COLO668 (cell line): Measurements from ENCODE around the gene KRTAP12-2.
"Not testable (repeated sequence)": the region's sequence is repeated elsewhere in the genome, so short reads cannot be mapped to it uniquely, and the experiment has no call there.

Experiments used
- DNase-seq: peaks from one replicate; lab custom pipeline; 2025; ENCODE audit not compliant: unreplicated experiment; lab: John Stamatoyannopoulos, UW

The KRTAP12-2 gene

DNA sequence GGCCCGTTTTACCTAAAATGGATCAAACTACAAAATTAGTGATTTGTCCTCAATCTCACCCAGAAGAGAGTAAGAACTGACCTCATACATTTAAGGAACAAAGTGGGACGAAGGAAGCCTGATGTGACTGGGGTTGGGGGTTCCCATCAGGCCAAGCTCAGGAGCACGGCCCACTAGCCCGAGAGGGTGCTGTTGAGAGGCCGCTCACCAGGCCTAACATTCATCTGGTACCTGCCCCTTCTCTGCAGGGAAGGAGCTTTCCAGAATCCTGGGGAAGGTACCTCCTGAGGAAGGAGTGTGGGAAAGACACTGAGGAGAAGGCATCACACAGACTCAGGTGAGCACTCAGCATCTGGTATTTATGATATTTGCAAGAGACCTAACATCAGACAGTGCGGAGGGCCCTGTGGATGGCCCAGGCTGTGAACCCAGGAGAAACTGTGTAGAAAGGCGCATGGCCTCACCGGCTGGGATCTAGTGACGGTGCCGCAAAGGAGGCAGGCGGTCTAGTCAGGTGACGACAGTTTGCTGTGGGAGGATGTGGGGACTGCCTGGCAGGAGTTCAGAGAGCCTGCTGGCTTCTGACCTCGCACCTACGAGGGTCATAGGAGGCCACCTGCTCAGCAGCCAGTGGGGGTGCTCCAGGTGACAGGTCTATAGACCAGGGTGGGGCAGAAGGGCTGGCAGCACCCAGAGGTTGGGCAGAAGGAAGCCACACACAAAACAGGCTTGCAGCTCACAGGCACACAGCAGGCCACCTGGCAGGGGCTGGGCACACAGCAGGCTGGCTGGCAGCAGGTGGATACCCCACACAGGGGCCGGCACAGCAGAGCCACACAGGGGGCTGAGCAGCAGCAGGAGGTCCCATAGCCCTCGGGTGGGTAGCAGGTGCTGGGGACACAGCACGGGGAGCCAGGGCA is 12.8 kb downstream of the KRTAP12-2 start:
- DNase-seq = peak; percentile 33

DNA sequence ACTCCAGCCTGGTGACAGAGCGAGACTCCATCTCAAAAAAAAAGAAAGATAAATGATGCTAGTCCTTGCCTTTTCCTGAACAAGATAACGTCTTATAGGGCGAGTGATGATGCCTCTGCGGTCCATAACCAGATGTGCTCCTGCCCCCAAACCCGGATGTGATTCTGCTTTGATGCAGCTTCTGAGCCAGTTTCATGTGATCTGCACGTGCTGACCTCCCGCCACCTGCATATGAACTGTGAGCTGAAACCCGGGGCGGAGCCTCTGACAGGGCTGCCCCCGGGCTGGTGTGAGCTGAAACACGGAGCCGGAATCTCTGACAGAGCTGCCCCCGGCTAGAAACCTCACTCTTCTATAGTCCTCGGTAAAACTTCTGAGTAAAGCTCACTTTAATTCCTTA is 13.6 kb downstream of the KRTAP12-2 start:
- DNase-seq = no peak

- DNase-seq = no peak
Observed at GRCh38 chr21:44650973-44651675, 15.6 kb downstream of the KRTAP12-2 start.

GRCh38 chr21:44650265-44650972 is 16.3 kb downstream of the KRTAP12-2 start:
- no peak for DNase-seq

DNA sequence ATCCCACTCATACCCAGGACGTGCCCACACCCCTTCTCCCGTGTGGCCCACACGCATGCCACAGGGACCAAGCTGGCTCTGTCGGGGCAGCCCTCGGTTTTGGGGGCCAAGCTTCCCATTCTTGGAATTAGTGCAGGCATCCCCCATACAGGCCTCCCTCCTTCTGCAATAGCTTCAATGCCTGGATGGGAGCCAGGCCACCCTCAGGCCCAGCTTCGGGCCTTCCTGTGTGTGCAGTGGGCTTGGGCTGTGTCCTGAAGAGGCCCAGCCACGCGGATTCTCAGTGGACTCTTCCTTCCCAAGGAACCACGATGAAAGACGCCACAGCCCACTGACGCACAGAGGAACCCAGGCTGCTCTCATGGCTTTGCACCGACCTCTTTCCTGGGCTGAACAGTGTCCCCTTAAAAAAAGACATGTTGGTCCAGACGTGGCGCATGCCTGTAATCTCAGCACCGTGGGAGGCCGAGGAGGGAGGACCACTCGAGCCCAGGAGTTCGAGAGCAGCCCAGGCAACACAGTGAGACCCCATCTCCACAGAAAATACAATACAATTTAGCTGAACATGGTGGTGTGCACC is 17.1 kb downstream of the KRTAP12-2 start:
- no peak for DNase-seq

DNA sequence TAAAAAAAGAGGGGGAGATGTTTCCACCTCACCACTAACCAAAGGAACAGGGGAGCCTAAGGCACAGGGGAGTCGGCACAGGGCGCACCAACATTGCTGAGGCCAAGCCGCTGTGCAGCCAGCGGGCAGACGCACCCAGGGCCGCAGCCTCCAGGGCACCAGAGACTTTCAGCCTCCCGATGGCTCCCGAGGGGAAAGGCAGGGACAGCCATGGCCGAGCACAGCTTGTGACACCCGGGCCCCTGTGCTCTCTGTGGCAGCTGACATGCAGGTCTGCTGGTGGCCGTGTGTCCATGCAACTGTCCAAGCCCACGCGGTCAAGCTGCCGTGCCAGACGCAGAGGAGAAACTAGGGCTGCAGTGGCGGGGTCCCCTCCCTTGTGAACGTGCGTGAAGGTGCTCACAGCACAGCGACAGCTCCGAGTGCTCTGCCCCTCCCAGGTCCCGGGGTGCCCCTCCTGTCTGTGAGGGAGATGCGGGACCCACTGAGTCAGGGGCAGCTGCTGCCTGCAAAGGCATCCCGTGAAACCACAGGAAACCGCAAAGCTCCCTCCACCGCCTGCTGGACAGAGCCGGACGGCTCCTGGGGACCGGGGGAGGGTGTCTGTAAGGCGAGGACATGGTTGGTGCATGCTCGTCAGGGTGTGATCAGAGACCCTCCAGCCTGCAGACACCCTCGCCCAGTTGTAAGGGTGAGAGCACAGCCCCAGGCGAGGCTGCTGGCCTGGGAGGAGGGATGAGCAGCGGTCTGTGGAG is 18.0 kb downstream of the KRTAP12-2 start:
- DNase-seq = no peak

DNA sequence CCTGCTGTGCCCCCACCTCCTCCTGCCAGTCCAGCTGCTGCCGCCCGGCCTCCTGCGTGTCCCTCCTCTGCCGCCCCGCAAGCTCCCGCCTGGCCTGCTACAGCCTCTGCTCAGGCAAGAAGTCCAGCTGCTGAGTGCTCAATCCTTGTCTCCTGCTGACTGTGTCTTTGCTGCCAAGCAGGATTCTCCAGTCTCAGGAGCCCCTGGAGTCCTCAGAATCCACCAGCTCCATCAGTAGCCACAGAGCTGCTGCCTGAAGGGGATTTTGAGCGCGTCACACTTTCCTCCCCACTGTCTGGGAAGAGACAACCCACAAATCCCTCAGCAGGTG is 19.5 kb downstream of the KRTAP12-2 start:
- no peak for DNase-seq

GRCh38 chr21:44646366-44647221 is 20.1 kb downstream of the KRTAP12-2 start, which contains the start of gene KRTAP10-11:
Gene KRTAP10-11, plus strand, starts transcription at chr21:44646414. Its CDS starts 45 bp downstream, at chr21:44646459.
- peak; percentile 24 for DNase-seq

DNA sequence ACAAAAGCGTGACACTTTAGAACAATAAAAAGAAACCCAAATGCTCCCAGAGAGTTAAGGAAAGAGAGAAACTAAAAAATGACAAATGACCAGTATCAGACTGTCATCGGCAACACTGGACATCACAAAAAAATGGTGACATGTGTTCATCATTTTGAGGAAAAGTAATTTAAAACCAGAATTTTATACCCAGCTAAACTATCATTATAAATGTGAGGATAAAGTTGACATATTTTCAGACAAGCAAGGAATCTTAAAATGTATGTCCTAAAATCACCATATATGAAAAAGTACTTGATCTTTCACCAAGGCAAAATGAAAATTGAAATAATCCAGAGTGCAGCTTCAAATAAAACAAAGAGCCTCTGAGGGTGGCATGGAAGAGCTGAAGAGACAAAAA is 21.8 kb downstream of the KRTAP12-2 start:
- no peak for DNase-seq

DNA sequence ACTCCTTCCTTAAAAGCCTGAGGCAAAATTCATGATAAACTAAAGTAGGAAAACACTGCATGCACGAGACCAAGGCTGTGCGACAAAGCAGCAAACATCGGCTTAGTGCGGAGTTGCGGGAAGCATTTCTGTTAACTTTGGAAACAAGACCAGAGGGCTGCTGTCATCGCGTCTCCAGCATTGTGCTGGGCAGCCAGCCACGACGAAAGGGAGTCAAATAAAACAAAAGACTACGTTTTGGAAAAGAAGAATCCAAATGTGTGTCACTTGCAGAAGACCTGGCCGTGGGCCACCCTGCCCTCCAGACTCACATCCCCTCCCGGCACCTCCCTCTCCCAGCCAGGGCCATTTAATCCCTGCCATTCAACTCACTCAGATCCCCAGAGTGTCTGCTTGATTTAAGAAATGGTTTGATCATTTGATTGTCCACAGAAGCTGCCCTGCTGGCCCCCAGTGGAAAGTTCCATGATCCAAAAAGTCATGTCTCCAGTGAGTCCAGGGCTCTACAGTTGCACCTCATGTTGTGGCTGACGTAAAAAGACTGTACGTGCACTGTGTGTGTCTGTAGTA is 22.9 kb downstream of the KRTAP12-2 start:
- DNase-seq = no peak

GRCh38 chr21:44640761-44641160 is 26.0 kb downstream of the KRTAP12-2 start:
- DNase-seq = no peak

DNA sequence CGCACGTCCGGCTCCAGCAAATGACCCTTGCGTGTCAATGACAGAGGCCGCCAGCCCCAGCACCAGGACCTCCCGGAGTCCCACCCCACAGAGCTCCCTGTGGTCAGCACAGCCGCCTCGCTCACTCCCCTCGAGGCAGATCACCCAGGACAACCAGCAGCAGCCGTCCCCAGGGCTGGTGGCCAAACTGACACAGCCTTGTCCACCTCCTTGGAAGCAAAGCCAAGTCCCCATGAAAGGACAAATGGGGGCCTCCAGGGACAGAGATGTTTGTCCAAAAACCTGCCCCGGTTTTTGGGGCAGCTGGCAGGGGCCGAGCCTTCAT is 27.4 kb downstream of the KRTAP12-2 start:
- DNase-seq = no peak

DNA sequence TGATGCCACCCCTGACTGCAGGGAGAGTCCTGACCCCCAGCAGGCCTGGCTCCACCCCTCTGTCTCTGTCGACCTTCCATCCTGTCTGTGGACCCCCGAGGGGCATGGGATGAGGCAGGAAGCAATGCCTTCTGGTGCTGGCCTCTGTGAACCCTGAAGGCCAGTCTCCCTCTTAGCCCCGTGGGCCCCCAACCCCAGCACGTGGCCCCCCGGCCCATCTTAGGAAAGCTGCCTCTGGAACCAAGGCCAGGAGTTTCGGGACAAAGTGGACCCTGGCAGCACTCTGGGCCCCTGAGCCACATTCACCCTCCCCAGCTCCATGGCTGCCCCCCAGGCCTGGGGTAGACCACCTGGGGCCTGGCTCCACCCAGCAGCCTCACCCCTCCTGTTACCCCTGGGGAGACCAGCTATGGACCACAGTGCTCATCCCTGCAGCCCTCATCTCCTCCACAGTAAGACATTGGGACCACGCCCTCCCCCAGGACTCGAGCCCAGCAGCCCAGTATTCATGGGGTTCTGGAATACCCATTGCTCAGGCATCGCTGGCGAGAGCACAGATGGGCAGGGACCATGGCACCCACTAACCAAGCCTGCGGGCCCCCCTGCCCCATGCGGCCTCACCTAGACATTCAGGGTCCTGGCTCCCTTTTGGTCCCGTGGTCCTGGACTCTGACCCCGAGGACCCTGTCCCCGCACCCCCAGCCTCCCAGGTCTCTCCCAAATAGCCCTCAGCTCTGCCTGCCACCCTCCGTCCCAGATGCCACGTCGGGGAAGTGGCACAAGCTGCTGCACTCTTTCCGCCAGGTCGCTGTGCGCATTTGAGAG is 28.0 kb downstream of the KRTAP12-2 start:
- DNase-seq = not testable (repeated sequence)

DNA sequence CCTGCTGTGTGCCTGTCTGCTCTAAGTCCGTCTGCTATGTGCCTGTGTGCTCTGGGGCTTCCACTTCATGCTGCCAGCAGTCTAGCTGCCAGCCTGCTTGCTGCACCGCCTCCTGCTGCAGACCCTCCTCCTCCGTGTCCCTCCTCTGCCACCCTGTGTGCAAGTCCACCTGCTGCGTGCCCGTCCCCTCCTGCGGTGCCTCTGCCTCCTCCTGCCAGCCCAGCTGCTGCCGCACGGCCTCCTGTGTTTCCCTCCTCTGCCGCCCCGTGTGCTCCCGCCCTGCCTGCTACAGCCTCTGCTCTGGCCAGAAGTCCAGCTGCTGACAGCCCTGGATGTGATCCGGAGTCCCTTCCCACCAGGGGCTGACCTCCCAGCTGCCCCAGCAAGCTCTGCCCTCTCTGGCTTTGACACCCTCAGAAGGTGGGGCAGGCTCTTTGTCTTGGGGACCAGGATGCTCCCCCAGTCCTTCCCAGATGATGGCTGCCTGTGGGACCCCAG is 28.8 kb downstream of the KRTAP12-2 start:
- DNase-seq = not testable (repeated sequence)

- no peak for DNase-seq
Observed at GRCh38 chr21:44637018-44637850, 29.5 kb downstream of the KRTAP12-2 start, which contains the start of gene KRTAP10-10. Gene KRTAP10-10, plus strand, starts transcription at chr21:44637356. Its CDS starts 62 bp downstream, at chr21:44637418.

DNA sequence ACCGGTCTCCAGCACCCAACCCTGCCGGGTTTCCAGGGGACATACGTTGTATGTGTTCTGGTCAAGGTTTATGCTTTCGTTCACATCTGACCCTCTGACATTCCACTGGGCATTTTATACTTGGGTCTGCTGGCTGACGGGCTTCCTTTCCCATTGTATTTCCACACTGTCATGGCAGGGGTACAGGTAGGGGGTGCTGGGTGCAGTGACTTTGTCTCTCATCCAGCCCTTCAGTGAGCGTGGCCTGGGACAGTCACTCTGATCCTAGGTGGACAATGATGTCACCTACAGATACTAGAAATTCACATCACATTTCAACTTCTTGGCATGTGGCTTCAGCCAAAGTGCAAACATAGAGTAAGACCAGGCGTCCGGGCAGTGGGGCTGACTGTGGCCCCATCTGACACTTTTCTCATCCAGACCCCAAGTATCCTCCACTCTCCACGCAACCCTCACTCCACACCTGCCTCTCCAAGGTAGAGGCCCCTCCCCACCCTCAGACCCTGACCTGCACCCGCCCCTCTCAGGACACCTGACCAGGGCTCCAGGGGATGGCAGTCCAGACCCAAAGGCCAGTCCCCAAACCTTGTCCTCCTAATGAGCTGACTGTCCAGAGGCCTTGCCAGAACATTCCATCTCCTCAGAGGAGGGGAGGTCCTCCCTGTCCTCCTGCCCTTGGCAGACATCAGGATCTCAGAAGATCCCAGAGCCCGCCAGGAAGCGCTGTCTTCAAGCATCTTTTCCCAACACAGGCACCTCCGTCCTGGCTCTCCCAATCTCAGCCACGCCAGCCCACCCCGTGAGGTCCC is 30.3 kb downstream of the KRTAP12-2 start:
- no peak for DNase-seq
